GM10266 (cell line): ENCODE measurements around the gene B3GNT9.
A peak's percentile ranks its signal among the peaks of the same experiment; 100 is the strongest.

Source experiments
- DNase-seq: peaks from one replicate; pipeline ENCODE4 v3.0.0; 2012; ENCODE audit errors: extremely low spot score
- CTCF ChIP-seq: IDR thresholded peaks from 2 replicates; pipeline ENCODE4 v1.5.1; 2012; ENCODE audit warnings: mild to moderate bottlenecking, low read depth; ENCODE audit not compliant: control insufficient read depth, insufficient read depth; ENCODE audit errors: missing control alignments

The B3GNT9 gene, protein sequence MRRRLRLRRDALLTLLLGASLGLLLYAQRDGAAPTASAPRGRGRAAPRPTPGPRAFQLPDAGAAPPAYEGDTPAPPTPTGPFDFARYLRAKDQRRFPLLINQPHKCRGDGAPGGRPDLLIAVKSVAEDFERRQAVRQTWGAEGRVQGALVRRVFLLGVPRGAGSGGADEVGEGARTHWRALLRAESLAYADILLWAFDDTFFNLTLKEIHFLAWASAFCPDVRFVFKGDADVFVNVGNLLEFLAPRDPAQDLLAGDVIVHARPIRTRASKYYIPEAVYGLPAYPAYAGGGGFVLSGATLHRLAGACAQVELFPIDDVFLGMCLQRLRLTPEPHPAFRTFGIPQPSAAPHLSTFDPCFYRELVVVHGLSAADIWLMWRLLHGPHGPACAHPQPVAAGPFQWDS

DNA sequence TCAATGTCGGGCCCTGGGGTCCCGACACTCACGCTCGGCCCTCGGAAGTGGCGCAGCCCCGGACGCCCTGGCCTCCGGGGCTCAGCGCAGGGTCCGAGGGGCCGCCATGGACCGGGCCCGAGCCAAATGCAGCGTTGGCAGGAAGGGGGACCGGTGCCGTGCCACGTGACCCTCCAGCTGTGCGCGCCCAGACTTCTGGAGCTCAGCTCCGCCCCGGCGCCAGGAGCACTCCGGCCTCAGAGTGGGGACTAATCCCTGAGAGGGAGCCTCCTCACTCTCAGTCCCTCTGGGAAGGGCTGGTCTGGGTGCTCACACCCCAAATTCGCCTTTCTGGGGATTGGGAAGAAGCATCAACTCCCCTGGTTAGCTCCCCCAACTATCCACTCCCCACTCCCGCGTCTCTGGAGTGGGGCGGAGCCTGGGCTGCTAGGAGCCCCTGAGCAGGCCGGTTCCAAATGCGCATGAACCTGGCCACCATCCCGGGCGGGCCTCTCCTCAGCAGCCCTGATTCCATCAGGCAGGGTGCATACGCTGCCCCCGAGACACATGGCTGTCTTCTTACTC is at the start of gene B3GNT9:
TSS of gene B3GNT9 (minus strand) at position 166 of the 564 bp plus-strand sequence. CDS start 513 bp downstream, outside the sequence.
- no peak for TF ChIP-seq CTCF
- DNase-seq: peak; percentile 86

DNA sequence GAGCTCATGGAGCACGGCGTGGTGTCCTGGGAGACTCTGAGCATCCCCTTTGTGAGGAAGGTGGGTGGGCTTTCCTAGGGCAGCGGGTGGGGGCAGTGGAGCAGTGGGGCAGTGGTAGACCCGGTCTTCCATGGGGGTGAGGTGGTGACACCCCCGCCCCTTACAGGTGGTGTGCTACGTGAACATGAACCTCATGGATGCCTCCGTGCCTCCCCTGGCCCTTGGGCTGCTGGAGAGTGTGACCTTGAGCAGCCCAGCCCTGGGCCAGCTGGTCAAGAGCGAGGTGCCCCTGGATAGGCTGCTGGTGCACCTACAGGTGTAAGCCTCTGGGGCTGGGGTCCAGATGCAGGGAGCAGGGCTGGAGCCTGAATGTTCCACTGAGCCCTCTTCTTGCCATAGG is 49.7 kb upstream of the B3GNT9 start:
- TF ChIP-seq CTCF: no peak
- no peak for DNase-seq

DNA sequence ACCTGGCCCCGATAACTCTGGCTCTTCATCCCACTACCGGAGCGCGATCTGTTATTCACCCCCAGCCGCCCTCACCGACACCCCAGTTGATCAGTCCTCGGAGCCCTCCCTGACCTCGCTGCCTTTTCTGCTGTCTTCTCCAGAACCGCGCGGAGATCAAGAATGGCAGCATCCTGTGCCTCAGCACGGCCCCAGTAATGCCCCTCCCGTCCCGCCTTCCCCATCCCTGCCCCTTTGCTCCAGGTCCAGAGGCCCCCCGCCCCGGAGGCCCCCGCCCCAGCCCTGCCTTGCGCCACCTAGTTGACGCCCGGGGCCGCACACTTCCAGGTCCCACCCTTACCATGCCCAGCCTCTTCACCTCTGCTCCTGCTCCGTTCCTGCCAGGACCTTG is 49.0 kb upstream of the B3GNT9 start:
- DNase-seq: no peak
- TF ChIP-seq CTCF: no peak

DNA sequence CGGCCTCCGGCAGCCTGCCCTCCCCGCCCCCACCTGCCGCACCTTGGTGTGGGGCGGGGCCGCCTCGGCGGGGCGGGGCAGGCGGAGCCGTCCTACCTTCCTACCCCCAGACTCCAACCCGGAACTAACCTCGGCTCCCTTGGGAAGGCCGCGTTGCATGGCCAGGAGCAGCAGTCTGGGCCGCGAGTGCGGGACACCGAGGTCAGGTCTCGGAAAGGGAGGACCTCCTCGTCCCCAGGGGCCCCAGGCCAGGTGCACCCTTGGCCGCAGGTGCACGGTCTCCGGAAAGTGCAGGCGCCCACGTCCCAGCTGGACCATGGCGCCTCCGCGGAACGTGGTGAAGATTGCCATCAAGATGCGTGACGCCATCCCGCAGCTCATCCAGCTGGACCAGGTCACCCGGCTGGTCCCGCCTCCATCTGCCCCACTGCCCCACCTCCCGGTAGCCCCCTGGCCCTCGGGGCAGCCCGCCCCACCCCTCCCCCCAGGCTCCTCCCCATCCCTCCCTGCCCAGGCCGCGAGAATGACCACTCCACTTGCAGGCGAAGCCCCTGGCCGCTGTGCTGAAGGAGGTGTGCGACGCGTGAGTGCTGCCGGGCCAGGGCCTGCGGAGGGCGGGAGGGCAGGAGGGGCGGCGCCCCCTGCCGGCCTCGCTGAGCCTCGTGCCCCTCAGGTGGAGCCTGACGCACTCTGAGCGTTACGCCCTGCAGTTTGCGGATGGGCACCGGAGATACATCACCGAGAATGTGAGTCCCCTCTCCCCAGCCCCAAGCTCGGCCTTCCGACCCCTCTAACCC is 48.4 kb upstream of the B3GNT9 start, which contains the start of gene ELMO3:
TSS of gene ELMO3 (plus strand) at position 121 of the 797 bp plus-strand sequence. CDS start at position 317, 196 bp downstream.
- DNase-seq: no peak

DNA sequence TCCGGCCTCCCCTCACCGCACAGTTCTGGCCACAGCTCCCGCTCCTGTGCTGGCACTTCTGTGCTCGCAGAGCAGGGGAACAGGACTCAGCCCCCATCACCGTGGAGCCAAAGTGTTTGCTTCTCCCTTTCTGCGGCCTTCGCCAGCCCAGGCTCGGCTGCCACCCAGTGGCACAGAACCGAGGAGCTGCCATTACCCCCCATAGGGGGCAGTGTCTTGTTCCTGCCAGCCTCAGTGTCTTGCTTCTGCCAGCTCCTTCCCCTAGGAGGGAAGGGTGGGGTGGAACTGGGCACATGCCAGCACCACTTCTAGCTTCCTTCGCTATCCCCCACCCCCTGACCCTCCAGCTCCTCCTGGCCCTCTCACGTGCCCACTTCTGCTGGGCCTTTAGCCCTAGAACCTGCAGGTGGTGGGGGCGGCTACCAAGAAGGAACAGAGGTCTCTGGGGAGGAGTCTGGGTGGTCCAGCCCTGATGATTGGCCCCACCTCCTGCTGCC is 47.5 kb upstream of the B3GNT9 start:
- DNase-seq: no peak
- peak; percentile 30 for TF ChIP-seq CTCF

More for the DNA sequence above, 48.4 kb upstream of the B3GNT9 start, which contains the start of gene ELMO3:
- TF ChIP-seq CTCF: peak; percentile 36

DNA sequence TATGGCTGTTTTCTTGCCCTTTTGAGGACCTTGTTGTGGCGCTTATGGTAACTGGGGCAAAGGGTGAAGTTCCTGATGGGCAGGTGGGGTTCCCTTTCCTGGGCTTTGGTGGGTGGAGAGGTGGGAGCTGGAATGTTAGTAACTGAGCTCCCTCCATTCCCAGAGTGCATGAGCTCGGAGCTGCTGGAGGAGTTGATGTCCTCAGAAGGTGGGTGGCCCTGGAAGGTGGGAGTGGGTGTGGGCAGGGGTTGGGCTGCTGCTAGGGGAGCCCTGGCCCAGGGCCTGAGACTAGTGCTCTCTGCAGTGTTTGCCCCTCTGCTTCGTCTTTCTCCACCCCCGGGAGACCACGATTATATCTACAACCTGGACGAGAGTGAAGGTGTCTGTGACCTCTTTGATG is 46.9 kb upstream of the B3GNT9 start:
- DNase-seq: no peak
- TF ChIP-seq CTCF: no peak
